Colonic mucosa (tissue), 4 donors: ENCODE results near the gene THRB. TPM values are rescaled to one million over a fixed set of nuclear protein-coding genes. Genes with fewer than 3 reads are reported as not detected.

Experiments
- DNase-seq: peaks from one replicate; pipeline ENCODE4 v3.0.0-alpha.2; 2020
- H3K27ac ChIP-seq: fragments of 200-600 bp; one replicate; pipeline ENCODE4 v1.8.0; 2021
- H3K27me3 ChIP-seq: fragments of 200-600 bp; one replicate; pipeline ENCODE4 v1.8.0; 2021
- H3K36me3 ChIP-seq: fragments of 200-600 bp; one replicate; pipeline ENCODE4 v1.8.0; 2021
- H3K4me1 ChIP-seq: fragments of 200-600 bp; one replicate; pipeline ENCODE4 v1.8.0; 2021; ENCODE audit warnings: mild to moderate bottlenecking
- H3K4me3 ChIP-seq: fragments of 200-600 bp; one replicate; pipeline ENCODE4 v1.8.0; 2021
- H3K9ac ChIP-seq, 2 donors: one replicate each; pipeline ENCODE4 v1.7.0; 2013; ENCODE audit warnings: control low read depth in 2 of 2, low read depth in 2 of 2, low read length in 2 of 2
- H3K9me3 ChIP-seq: fragments of 200-600 bp; one replicate; pipeline ENCODE4 v1.8.0; 2021
- intact Hi-C: fragments of 100-400 bp; cut with DNase I; formaldehyde crosslinking; loops from one replicate; pipeline ENCODE4 v1.14.1; 2022
- total RNA-seq, 2 donors: library from RNA; stranded (reverse); fragmentation: NEBNext Ultra II Directional in 1 of 2; extraction: Animal tissue kit (Norgen Biotek cat#: 25700) in 1 of 2; gene quantifications; one replicate each; pipeline ENCODE4 v1.2.1, GENCODE V29; 2021
- TF ChIP-seq, protein P1 (sequence below): fragments of 200-600 bp; IDR thresholded peaks from one replicate; pipeline ENCODE4 v1.8.0; 2022; ENCODE audit warnings: antibody characterized with exemption, mild to moderate bottlenecking
- donor health status: healthy.
- donor health status: DM: no; HTN: no; CAD: no.
- donor health status: DM: no; HTN: no; CAD: no.

Gene THRB
- total RNA-seq, 2 donors from 2014 or later, result 23.3 to 27.6 TPM

GRCh38 chr3:24242012-24242698 is 252.5 kb downstream of the THRB start:
- intact Hi-C loops, result no loop called here
- no peak overlapping the region for H3K27ac ChIP-seq
- no peaks in the 10 kb centered on the region for H3K9me3 ChIP-seq
- TF ChIP-seq, protein P1, sequence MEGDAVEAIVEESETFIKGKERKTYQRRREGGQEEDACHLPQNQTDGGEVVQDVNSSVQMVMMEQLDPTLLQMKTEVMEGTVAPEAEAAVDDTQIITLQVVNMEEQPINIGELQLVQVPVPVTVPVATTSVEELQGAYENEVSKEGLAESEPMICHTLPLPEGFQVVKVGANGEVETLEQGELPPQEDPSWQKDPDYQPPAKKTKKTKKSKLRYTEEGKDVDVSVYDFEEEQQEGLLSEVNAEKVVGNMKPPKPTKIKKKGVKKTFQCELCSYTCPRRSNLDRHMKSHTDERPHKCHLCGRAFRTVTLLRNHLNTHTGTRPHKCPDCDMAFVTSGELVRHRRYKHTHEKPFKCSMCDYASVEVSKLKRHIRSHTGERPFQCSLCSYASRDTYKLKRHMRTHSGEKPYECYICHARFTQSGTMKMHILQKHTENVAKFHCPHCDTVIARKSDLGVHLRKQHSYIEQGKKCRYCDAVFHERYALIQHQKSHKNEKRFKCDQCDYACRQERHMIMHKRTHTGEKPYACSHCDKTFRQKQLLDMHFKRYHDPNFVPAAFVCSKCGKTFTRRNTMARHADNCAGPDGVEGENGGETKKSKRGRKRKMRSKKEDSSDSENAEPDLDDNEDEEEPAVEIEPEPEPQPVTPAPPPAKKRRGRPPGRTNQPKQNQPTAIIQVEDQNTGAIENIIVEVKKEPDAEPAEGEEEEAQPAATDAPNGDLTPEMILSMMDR, result no peak
- no peaks in the 10 kb centered on the region for H3K36me3 ChIP-seq
- H3K4me1 ChIP-seq, result no peaks in the 10 kb centered on the region
- H3K27me3 ChIP-seq, result no peaks in the 10 kb centered on the region
- H3K9ac ChIP-seq, result no peak overlapping the region
- no peak for DNase-seq
- H3K4me3 ChIP-seq, result no peak overlapping the region

- H3K9ac ChIP-seq, result no peak overlapping the region
- no peak overlapping the region for H3K4me3 ChIP-seq
- H3K27me3 ChIP-seq, result no peaks in the 10 kb centered on the region
- H3K4me1 ChIP-seq, result no peaks in the 10 kb centered on the region
- H3K36me3 ChIP-seq, result no peaks in the 10 kb centered on the region
- TF ChIP-seq, protein P1, result no peak
- H3K9me3 ChIP-seq, result no peaks in the 10 kb centered on the region
- H3K27ac ChIP-seq, result no peak overlapping the region
- intact Hi-C loops, result no loop called here
- no peak for DNase-seq
Observed at GRCh38 chr3:24240306-24240705, 254.3 kb downstream of the THRB start.

DNA sequence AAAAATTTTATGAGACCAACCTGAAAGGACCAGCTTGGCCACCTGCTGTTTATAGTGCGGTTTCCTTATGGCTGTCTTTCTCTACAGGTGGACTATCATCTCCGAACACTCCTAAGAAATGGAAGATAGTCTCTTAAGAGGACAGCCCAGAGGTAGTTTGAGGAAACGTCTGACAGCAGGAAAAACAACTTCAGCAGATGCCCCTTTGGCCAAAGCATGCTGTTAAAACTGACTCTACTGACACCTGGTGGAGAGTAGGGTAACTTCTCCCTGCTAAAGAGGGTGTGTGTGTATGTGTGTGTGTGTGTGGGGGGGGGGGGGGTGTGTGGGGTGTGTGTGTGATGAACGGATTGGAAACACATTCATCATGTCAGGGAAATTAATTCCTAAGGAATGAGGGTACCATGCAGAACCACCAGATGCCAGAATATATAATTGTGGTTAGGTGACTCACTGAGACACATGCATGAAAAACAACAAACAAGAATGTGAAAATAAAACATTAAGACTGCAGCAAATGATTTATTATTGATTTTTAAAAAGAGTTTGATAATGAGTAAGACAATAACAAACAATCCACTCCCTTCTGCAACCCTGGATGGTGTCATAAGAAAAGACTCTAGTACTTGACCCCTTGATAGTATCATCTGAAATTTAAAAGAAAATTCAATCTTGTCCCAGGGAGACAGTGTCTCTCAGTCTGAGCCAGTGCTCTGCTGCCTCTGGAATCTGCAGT is 256.5 kb downstream of the THRB start:
- Histone ChIP-seq H3K36me3 (no peaks in the 10 kb centered on the region), H3K4me3 (no peak overlapping the region), H3K27me3 (no peaks in the 10 kb centered on the region), H3K9ac (no peak overlapping the region), H3K4me1 (no peaks in the 10 kb centered on the region), H3K27ac (no peak overlapping the region), H3K9me3 (no peaks in the 10 kb centered on the region)
- intact Hi-C loops, result loop anchor here (10.0 kb wide), 1 partner anchor 243 kb away; no protein-coding TSS in a partner anchor
- TF ChIP-seq, protein P1, result peak; percentile 41
- peak; percentile 69 for DNase-seq

GRCh38 chr3:24235121-24235520 is 259.5 kb downstream of the THRB start:
- Histone ChIP-seq H3K27ac (no peak overlapping the region), H3K4me3 (no peak overlapping the region), H3K27me3 (no peaks in the 10 kb centered on the region), H3K9me3 (no peaks in the 10 kb centered on the region), H3K9ac (no peak overlapping the region), H3K4me1 (no peaks in the 10 kb centered on the region), H3K36me3 (no peaks in the 10 kb centered on the region)
- TF ChIP-seq, protein P1, result no peak
- intact Hi-C loops, result loop anchor here (10.0 kb wide), 1 partner anchor 240 kb away; no protein-coding TSS in a partner anchor
- no peak for DNase-seq

DNA sequence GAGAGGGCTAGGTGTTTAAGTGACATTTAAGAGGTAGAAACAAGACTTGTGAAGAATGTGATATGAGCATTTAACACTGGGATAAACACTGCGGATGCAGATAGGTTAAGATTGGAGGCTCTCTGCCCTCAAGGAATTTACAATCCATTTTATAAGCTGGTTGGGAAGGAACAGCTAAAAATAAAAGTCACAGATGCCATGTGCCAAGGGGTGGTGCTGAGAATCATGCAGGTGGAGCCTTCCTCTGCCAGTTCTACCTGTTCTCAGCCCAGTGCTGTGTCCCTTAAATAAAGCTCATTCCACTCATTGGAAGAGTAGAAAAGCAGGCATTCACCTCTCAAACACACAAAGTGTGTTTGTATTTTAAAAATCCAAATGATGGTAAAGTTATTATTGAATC is 261.9 kb downstream of the THRB start:
- Histone ChIP-seq H3K9ac (no peak overlapping the region), H3K36me3 (no peaks in the 10 kb centered on the region), H3K9me3 (no peaks in the 10 kb centered on the region), H3K27me3 (no peaks in the 10 kb centered on the region), H3K4me1 (no peaks in the 10 kb centered on the region), H3K4me3 (no peak overlapping the region), H3K27ac (no peak overlapping the region)
- intact Hi-C loops, result loop anchor here (10.0 kb wide), 1 partner anchor 238 kb away; no protein-coding TSS in a partner anchor
- no peak for DNase-seq
- TF ChIP-seq, protein P1, result no peak
